ENCODE measurements around the gene C3orf62.

C3orf62 gene

DNA sequence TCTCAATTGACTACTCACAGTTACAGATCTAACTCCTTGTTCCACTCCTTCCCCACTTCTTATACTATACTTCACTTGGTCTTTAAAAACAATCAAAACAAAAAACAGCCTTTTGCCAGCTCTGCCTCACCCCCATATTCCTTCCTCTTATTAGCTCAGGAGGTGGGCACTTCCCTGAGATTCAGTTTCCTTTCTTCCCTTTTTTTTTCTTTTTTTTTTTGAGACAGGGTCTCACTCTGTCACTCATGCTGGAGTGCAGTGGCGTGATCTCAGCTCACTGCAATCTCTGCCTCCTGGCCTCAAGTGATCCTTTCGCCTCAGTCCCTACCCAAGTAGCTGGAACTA is 6.9 kb downstream of the C3orf62 start:
- Histone ChIP-seq H3K9me3 (ENCODE audit: severe bottlenecking) (no peaks in the 10 kb centered on the region), H3K36me3 (ENCODE audit: low read depth) (no peaks in the 10 kb centered on the region), H3K4me1 (ENCODE audit: insufficient read depth, poor library complexity, severe bottlenecking) (no peaks in the 10 kb centered on the region), H3K4me3 (ENCODE audit: severe bottlenecking) (no peak overlapping the region), H3K27ac (ENCODE audit: poor library complexity, severe bottlenecking) (no peak overlapping the region), H3K27me3 (ENCODE audit: insufficient read depth, poor library complexity, severe bottlenecking) (no peaks in the 10 kb centered on the region)
- TF ChIP-seq, protein P1, sequence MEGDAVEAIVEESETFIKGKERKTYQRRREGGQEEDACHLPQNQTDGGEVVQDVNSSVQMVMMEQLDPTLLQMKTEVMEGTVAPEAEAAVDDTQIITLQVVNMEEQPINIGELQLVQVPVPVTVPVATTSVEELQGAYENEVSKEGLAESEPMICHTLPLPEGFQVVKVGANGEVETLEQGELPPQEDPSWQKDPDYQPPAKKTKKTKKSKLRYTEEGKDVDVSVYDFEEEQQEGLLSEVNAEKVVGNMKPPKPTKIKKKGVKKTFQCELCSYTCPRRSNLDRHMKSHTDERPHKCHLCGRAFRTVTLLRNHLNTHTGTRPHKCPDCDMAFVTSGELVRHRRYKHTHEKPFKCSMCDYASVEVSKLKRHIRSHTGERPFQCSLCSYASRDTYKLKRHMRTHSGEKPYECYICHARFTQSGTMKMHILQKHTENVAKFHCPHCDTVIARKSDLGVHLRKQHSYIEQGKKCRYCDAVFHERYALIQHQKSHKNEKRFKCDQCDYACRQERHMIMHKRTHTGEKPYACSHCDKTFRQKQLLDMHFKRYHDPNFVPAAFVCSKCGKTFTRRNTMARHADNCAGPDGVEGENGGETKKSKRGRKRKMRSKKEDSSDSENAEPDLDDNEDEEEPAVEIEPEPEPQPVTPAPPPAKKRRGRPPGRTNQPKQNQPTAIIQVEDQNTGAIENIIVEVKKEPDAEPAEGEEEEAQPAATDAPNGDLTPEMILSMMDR (IDR thresholded peaks at IDR 0.05; ENCODE audit: poor library complexity, severe bottlenecking) = no peak
- ATAC-seq (ENCODE audit: low read depth) = no peak
- DNase-seq (ENCODE audit: low spot score) = no peak

DNA sequence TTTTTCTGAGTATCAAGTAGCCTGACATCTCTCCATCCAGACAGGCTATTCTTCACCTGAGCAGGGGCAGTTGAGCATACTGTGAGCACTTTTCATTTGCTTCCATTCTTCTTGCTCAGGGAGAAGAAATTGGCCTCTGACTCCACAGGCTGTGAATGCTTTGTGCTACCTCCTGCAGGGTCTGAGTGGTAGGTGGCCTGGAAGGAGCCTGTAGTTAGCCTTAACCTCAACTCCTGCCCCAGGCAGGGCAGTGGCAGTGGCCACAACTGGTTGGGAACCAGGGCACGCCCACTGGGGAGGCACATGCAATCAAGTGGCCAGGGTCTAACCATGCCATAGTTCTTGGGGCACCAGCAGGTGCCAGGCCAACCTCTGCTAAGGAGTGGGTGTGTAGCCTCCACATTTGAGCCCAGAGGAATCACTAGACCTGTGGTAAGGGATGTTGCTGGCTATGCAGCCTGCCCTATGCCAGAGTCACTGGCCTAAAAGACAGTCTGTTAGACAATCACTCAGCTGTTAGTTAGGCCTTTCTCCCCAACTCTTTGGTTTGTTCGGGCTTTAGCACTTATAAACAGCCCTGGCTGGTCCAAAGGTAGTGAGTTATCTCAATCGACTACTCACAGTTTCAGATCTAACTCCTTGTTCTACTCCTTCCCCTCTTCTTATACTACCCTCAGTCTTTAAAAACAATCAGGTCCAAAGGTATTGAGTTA is 7.4 kb downstream of the C3orf62 start:
- ATAC-seq (ENCODE audit: low read depth) (peak; percentile 20; the same call in 1 of the 3 replicates), DNase-seq (ENCODE audit: low spot score) (no peak)
- Histone ChIP-seq H3K9me3 (ENCODE audit: severe bottlenecking) (no peaks in the 10 kb centered on the region), H3K4me3 (ENCODE audit: severe bottlenecking) (no peak overlapping the region), H3K27me3 (ENCODE audit: insufficient read depth, poor library complexity, severe bottlenecking) (no peaks in the 10 kb centered on the region), H3K27ac (ENCODE audit: poor library complexity, severe bottlenecking) (no peak overlapping the region), H3K4me1 (ENCODE audit: insufficient read depth, poor library complexity, severe bottlenecking) (no peaks in the 10 kb centered on the region), H3K36me3 (ENCODE audit: low read depth) (no peaks in the 10 kb centered on the region)
- TF ChIP-seq, protein P1 (IDR thresholded peaks at IDR 0.05; ENCODE audit: poor library complexity, severe bottlenecking) = no peak

DNA sequence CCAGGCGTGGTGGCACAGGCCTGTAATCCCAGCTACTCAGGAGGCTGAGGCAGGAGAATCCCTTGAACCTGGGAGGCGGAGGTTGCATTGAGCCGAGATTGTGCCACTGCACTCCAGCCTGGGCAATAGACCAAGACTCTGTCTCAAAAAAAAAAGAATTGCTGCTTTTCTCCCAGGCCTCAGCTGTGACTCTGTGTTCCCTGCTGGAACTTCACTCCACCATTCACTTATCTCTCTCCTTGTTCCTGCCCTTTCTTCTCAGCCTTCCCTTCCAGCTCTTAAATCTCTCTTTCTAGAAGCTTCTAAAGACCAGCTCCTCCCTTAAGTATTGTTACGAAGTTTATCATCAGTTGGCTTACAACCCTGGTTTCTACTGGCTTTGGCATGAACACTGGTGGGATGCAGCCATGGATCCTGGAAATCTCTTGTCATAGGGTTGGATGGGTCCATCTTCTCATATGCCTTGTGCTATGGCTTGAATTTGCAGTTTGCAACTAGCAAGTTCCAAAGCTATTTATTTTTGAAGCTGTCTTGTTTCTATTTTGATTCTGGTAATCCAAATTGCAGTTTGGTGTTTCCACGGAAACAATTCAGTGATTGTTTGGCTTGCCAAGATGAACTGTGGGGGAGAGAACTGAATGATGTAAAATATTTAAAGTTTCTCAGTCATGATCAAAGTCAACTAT is 10.5 kb downstream of the C3orf62 start:
- H3K36me3 ChIP-seq (ENCODE audit: low read depth) = no peaks in the 10 kb centered on the region
- H3K27ac ChIP-seq (ENCODE audit: poor library complexity, severe bottlenecking) = no peak overlapping the region

DNA sequence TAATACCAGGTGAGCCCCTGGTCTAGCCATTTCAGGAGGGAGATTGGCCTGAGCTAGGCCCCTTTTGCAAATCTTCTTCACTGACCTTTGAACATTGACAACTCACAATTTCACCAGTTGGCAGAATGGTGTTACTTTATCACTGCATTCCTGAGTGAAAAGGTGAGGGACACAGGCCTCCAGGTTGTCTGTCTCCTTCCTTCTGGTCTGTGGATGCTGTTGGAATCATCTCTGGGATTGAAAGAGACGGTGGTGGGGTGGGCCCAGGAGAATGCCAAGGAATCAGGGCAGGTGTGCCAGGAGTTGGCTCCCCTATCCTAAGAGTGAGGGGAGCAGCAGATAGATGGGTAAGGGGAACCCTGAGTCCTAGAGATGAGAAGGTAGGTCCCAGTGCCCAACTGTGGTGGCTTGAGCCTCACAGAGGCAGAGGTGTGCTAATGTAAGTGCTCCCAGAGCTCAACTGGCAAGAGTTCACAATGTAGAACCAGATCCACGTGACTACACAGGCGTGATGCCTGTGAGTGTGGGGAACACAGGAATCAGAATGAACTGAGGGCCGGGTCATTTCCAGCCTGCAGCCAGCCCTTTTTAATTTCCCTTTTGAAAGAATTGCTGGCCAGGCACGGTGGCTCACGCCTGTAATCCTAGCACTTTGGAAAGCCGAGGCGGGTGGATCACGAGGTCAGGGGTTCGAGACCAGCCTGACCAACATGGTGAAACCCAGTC is 11.2 kb downstream of the C3orf62 start:
- Histone ChIP-seq H3K27me3 (ENCODE audit: insufficient read depth, poor library complexity, severe bottlenecking) (no peaks in the 10 kb centered on the region), H3K4me1 (ENCODE audit: insufficient read depth, poor library complexity, severe bottlenecking) (no peaks in the 10 kb centered on the region), H3K36me3 (ENCODE audit: low read depth) (no peaks in the 10 kb centered on the region), H3K27ac (ENCODE audit: poor library complexity, severe bottlenecking) (no peak overlapping the region), H3K9me3 (ENCODE audit: severe bottlenecking) (no peaks in the 10 kb centered on the region), H3K4me3 (ENCODE audit: severe bottlenecking) (no peak overlapping the region)
- TF ChIP-seq, protein P1 (IDR thresholded peaks at IDR 0.05; ENCODE audit: poor library complexity, severe bottlenecking) = no peak
- no peak for DNase-seq (ENCODE audit: low spot score)
- peak; percentile 12; the same call in 1 of the 3 replicates for ATAC-seq (ENCODE audit: low read depth)

More for the DNA sequence above, 10.5 kb downstream of the C3orf62 start:
- ATAC-seq (ENCODE audit: low read depth) (no peak), DNase-seq (ENCODE audit: low spot score) (no peak)
- no peak overlapping the region for H3K4me3 ChIP-seq (ENCODE audit: severe bottlenecking)
- H3K9me3 ChIP-seq (ENCODE audit: severe bottlenecking) = no peaks in the 10 kb centered on the region
- TF ChIP-seq, protein P1 (IDR thresholded peaks at IDR 0.05; ENCODE audit: poor library complexity, severe bottlenecking) = no peak
- no peaks in the 10 kb centered on the region for H3K4me1 ChIP-seq (ENCODE audit: insufficient read depth, poor library complexity, severe bottlenecking)
- H3K27me3 ChIP-seq (ENCODE audit: insufficient read depth, poor library complexity, severe bottlenecking) = no peaks in the 10 kb centered on the region

Data from RWPE2 (cell line).